Measurements from ENCODE around the gene PFKP. TPM values are rescaled to one million over a fixed set of nuclear protein-coding genes. Genes with fewer than 3 reads are reported as not detected.

Gene PFKP
- total RNA-seq, 4 donors from 2014 or later, result 22.9 to 74.5 (median 43.8) TPM

DNA sequence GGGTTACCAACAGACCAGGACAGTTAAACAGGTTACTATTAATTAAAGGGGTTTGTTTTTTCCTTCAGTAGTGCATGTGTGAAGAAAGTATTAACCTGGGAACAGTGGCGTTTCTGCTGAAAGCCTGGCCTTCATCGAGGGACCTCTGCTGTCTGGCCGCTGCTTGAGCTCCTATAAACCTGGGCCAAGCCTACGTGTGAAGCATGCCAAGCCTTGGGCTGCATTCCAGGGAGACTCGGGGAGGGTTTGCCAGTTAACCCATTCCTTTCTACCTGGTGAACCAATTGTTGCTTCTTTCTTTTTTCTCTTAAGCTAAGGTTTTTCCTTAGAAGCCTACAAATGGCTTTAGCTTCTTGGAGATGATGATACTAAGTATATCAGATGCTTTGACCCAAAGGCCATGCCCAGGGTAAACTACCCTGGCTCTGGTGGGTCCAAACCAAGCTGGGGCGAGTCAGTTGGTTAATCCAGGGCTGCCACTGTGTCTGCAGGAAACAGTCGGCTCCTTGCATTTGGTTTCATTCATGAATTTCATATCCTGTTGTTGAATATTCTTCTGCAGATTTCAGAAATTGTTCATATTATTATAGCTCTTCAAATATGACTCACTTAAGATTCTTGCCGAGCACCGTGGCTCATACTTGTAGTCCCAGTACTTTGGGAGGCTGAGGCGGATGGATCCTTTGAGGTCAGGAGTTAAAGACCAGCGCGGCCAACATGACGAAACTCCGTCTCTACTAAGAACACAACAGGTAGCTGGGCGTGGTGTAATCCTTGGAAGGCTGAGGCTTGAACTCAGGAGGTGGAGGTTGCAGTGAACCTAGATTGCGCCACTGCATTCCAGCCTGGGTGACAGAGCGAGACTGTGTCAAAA, 23.8 kb downstream of the PFKP start:
- Histone ChIP-seq H3K4me3 (no peak overlapping the region), H3K9me3 (no peaks in the 10 kb centered on the region), H3K4me1 (peaks cover 3 to 6% of the 10 kb centered on the region in 2 donors), H3K27me3 (no peaks in the 10 kb centered on the region), H3K27ac (peak overlapping the region; percentile 48 to 50), H3K36me3 (no peaks in the 10 kb centered on the region)
- no peak for TF ChIP-seq POLR2A (IDR thresholded peaks at IDR 0.05)
- TF ChIP-seq, protein P1, sequence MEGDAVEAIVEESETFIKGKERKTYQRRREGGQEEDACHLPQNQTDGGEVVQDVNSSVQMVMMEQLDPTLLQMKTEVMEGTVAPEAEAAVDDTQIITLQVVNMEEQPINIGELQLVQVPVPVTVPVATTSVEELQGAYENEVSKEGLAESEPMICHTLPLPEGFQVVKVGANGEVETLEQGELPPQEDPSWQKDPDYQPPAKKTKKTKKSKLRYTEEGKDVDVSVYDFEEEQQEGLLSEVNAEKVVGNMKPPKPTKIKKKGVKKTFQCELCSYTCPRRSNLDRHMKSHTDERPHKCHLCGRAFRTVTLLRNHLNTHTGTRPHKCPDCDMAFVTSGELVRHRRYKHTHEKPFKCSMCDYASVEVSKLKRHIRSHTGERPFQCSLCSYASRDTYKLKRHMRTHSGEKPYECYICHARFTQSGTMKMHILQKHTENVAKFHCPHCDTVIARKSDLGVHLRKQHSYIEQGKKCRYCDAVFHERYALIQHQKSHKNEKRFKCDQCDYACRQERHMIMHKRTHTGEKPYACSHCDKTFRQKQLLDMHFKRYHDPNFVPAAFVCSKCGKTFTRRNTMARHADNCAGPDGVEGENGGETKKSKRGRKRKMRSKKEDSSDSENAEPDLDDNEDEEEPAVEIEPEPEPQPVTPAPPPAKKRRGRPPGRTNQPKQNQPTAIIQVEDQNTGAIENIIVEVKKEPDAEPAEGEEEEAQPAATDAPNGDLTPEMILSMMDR (IDR thresholded peaks at IDR 0.05), result no peak
- intact Hi-C loops (cut with DNase I; ENCODE audit: low total_unique reads), result no loop called here
- DNase-seq, result peak; percentile 43 to 47

DNA sequence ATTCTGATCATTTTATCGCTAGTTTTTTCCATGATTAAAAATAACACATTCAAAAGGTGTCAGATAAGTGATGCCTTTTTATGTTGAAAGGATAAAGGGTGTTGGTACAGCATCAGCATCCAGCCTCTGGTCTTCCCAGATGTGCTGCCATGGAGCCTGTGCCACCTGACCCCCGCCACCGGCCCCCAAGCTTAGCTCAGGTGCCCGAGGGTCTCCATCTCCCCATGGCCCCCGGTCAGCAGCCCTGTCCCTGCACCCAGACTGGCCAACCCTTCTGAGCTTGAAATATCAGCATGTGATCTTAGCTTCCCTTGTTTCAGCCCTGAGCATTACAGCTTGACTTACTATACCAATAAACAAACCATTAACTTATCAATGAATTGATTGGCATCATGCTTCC, 24.6 kb downstream of the PFKP start:
- H3K36me3 ChIP-seq, result no peaks in the 10 kb centered on the region
- TF ChIP-seq, protein P1 (IDR thresholded peaks at IDR 0.05), result no peak
- no peak for TF ChIP-seq POLR2A (IDR thresholded peaks at IDR 0.05)
- peak overlapping the region in 1 of 2 donors; percentile 50 for H3K27ac ChIP-seq
- no peak for DNase-seq
- intact Hi-C loops (cut with DNase I; ENCODE audit: low total_unique reads), result no loop called here
- H3K4me3 ChIP-seq, result no peak overlapping the region
- peaks cover 3 to 10% of the 10 kb centered on the region in 2 donors for H3K4me1 ChIP-seq
- H3K9me3 ChIP-seq, result no peaks in the 10 kb centered on the region
- no peaks in the 10 kb centered on the region for H3K27me3 ChIP-seq

DNA sequence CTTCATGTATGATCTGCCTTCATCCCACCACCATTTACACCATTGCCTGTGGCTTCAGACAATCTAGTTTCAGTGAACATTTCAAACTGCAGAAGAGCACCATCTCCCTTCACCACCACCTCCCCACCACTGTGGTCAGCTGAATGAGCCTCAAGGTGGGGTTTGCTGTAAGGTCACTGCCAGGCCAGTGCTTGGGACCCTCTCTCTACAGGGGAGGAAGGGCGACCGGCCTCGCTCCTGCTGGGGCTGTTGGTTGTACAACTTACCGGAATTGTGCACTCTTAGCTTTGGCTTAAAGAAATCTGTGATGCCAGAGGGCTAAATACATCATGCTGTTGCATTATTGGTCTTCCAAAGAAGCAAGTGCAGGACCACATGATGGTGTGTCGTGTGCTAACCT, 26.6 kb downstream of the PFKP start:
- intact Hi-C loops (cut with DNase I; ENCODE audit: low total_unique reads), result no loop called here
- Histone ChIP-seq H3K36me3 (no peaks in the 10 kb centered on the region), H3K27ac (peak overlapping the region; percentile 83 to 95), H3K9me3 (no peaks in the 10 kb centered on the region), H3K4me3 (no peak overlapping the region), H3K4me1 (peaks cover 3 to 10% of the 10 kb centered on the region in 2 donors), H3K27me3 (no peaks in the 10 kb centered on the region)
- TF ChIP-seq, protein P1 (IDR thresholded peaks at IDR 0.05), result no peak
- no peak for TF ChIP-seq POLR2A (IDR thresholded peaks at IDR 0.05)
- no peak for DNase-seq

DNA sequence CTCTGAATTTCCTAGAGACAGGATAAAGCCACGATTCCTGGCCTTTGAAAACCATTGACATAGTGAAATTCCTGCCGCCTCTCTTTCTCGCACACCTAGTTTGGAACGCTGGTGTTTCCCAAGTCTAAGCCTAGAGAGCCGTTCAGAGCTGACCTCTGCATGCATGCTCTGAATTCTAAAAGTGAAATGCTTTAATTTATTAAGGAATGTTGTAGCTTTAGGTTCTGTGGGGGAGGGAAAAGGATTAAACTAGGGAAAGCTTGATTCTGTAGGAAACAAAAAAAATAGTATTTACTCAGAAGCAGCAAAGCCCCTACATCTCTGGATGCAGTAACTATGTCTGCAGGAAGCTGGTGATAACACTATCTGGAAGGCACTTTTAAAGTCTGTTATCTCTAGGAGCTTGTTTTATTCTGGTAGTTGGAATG, 27.3 kb downstream of the PFKP start:
- intact Hi-C loops (cut with DNase I; ENCODE audit: low total_unique reads), result no loop called here
- Histone ChIP-seq H3K27ac (peak overlapping the region; percentile 83 to 95), H3K4me1 (peaks cover 3 to 10% of the 10 kb centered on the region in 2 donors), H3K36me3 (no peaks in the 10 kb centered on the region), H3K27me3 (no peaks in the 10 kb centered on the region), H3K9me3 (no peaks in the 10 kb centered on the region), H3K4me3 (no peak overlapping the region)
- DNase-seq, result no peak
- TF ChIP-seq, protein P1 (IDR thresholded peaks at IDR 0.05), result no peak
- no peak for TF ChIP-seq POLR2A (IDR thresholded peaks at IDR 0.05)

DNA sequence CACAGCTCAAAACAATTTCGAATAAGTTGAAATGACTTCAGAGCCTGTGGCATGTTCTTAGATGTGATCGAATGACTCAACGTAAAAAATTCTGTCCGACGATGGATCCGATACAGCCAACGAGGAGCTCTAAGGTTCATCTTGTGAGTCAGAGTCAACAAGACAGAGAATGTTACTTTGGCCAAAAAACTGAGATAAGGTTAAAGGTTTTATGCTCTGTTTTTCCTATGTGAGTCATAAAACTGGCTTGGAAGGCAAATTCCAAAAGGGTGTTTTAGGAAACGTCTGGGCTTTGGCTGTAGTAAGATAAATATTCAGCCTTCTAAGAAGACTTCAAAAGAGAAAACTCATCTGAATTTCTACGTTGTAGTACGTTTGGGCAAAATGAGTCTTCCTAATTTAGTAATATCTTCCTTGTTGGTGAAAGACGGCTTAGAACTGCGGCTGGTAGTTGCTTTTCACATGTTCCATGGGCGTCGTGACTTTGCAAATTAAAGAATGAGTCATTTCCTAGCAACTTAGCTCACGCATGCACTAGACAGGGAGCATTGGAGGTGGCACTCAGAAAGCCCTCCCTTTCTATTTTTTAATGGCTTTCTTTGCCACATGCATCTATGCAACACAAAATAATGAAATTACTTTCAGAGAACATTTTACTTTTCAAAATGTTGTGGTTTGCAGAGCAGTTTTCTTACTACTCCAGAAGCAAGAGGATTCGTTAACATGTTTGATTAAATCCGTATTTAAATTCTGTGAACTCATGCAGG, 28.2 kb downstream of the PFKP start:
- Histone ChIP-seq H3K36me3 (no peaks in the 10 kb centered on the region), H3K4me3 (no peak overlapping the region), H3K9me3 (no peaks in the 10 kb centered on the region), H3K27me3 (no peaks in the 10 kb centered on the region), H3K4me1 (peaks cover 3 to 10% of the 10 kb centered on the region in 2 donors), H3K27ac (peak overlapping the region; percentile 83 to 95)
- intact Hi-C loops (cut with DNase I; ENCODE audit: low total_unique reads), result no loop called here
- peak; percentile 38 to 75 for DNase-seq
- TF ChIP-seq, protein P1 (IDR thresholded peaks at IDR 0.05), result no peak
- no peak for TF ChIP-seq POLR2A (IDR thresholded peaks at IDR 0.05)
